HEK293 (cell line): Measurements from ENCODE around the gene GABRD.

ENCODE experiments used
- CTCF ChIA-PET: fragments of 350-600 bp; formaldehyde crosslinking; extraction: SDS; loops from one replicate; lab custom pipeline; 2021; ENCODE audit warnings: antibody characterized with exemption; lab: Yijun Ruan, JAX
- POLR2A ChIA-PET: fragments of 300-600 bp; formaldehyde crosslinking; extraction: SDS; loops from one replicate; lab custom pipeline; 2020; ENCODE audit warnings: antibody characterized with exemption, inconsistent platforms; lab: Yijun Ruan, JAX
- H3K27ac ChIP-seq: fragments of 200-500 bp; sonication (Bioruptor generic); 2 replicates; pipeline ENCODE4 v1.5.1; 2014; ENCODE audit warnings: low read depth, low read length, control low read depth, inconsistent platforms; ENCODE audit errors: extremely low read depth
- H3K36me3 ChIP-seq, 2 experiments: fragments of 200-500 bp in 1 of 2; sonication (Bioruptor generic) in 1 of 2; 1 replicate in 1 of 2; 2 replicates in 1 of 2; pipeline ENCODE4 v1.5.1; 2014 to 2017; ENCODE audit warnings: inconsistent platforms in 2 of 2, low read length in 2 of 2; ENCODE audit not compliant: control insufficient read depth in 2 of 2, insufficient read depth in 1 of 2
- H3K4me1 ChIP-seq: fragments of 200-500 bp; sonication (Bioruptor generic); 2 replicates; pipeline ENCODE4 v1.5.1; 2014; ENCODE audit warnings: mild to moderate bottlenecking, low read length, inconsistent platforms; ENCODE audit not compliant: control insufficient read depth, insufficient read depth
- H3K4me3 ChIP-seq: 2 replicates; pipeline ENCODE4 v1.5.1; 2011; ENCODE audit warnings: low read depth, mild to moderate bottlenecking, control low read depth, low read length, moderate library complexity
- H3K9me3 ChIP-seq: fragments of 200-500 bp; sonication (Bioruptor generic); 2 replicates; pipeline ENCODE4 v1.5.1; 2014; ENCODE audit warnings: low read depth, low read length, inconsistent platforms; ENCODE audit not compliant: control insufficient read depth, insufficient read depth
- KLF10 ChIP-seq: fragments of 450-650 bp; IDR thresholded peaks from 2 replicates; pipeline ENCODE4 v1.5.1; 2018; ENCODE audit warnings: missing biosample characterization, mild to moderate bottlenecking, missing genetic modification characterization
- KLF7 ChIP-seq: fragments of 450-650 bp; formaldehyde crosslinking; IDR thresholded peaks from 2 replicates; pipeline ENCODE4 v1.5.1; 2016; ENCODE audit warnings: missing biosample characterization, missing genetic modification characterization, borderline replicate concordance
- OSR2 ChIP-seq: fragments of 450-650 bp; formaldehyde crosslinking; IDR thresholded peaks from 2 replicates; pipeline ENCODE4 v1.5.1; 2016; ENCODE audit warnings: missing biosample characterization, missing genetic modification characterization
- SETDB1 ChIP-seq: IDR thresholded peaks from one replicate; pipeline ENCODE4 v1.6.1; 2017; ENCODE audit warnings: mild to moderate bottlenecking, low read length, moderate library complexity, mixed read lengths; ENCODE audit not compliant: insufficient read length
- SP3 ChIP-seq: fragments of 450-650 bp; formaldehyde crosslinking; IDR thresholded peaks from 2 replicates; pipeline ENCODE4 v1.5.1; 2016; ENCODE audit warnings: missing biosample characterization, missing genetic modification characterization
- TCF7L2 ChIP-seq: IDR thresholded peaks from 2 replicates; pipeline ENCODE4 v1.6.1; 2011; ENCODE audit warnings: low read depth, mild to moderate bottlenecking, inconsistent platforms, low read length, moderate library complexity, borderline replicate concordance
- WT1 ChIP-seq: fragments of 450-650 bp; formaldehyde crosslinking; IDR thresholded peaks from 2 replicates; pipeline ENCODE4 v1.5.1; 2016; ENCODE audit warnings: missing biosample characterization, missing genetic modification characterization
- YY1 ChIP-seq: fragments of 450-650 bp; formaldehyde crosslinking; IDR thresholded peaks from 2 replicates; pipeline ENCODE4 v1.5.1; 2018; ENCODE audit warnings: missing biosample characterization, missing genetic modification characterization
- ZNF121 ChIP-seq: fragments of 450-650 bp; formaldehyde crosslinking; IDR thresholded peaks from 2 replicates; pipeline ENCODE4 v1.5.1; 2016; ENCODE audit warnings: missing biosample characterization, missing genetic modification characterization
- ZNF132 ChIP-seq: fragments of 450-650 bp; formaldehyde crosslinking; IDR thresholded peaks from 2 replicates; pipeline ENCODE4 v1.5.1; 2017; ENCODE audit warnings: missing biosample characterization, missing genetic modification characterization, borderline replicate concordance
- ZNF174 ChIP-seq: fragments of 450-650 bp; formaldehyde crosslinking; IDR thresholded peaks from 2 replicates; pipeline ENCODE4 v1.5.0; 2017; ENCODE audit warnings: missing biosample characterization, mild to moderate bottlenecking, missing genetic modification characterization
- ZNF211 ChIP-seq: fragments of 450-650 bp; formaldehyde crosslinking; IDR thresholded peaks from 2 replicates; pipeline ENCODE4 v1.5.1; 2016; ENCODE audit warnings: low read depth, missing biosample characterization, missing genetic modification characterization
- ZNF23 ChIP-seq: fragments of 450-650 bp; formaldehyde crosslinking; IDR thresholded peaks from 2 replicates; pipeline ENCODE4 v1.5.1; 2016; ENCODE audit warnings: missing biosample characterization, missing genetic modification characterization, borderline replicate concordance
- ZNF433 ChIP-seq: fragments of 450-650 bp; formaldehyde crosslinking; IDR thresholded peaks from 2 replicates; pipeline ENCODE4 v1.5.1; 2016; ENCODE audit warnings: missing biosample characterization, missing genetic modification characterization, low read depth
- ZNF48 ChIP-seq: fragments of 450-650 bp; formaldehyde crosslinking; IDR thresholded peaks from 2 replicates; pipeline ENCODE4 v1.5.1; 2016; ENCODE audit warnings: missing biosample characterization, missing genetic modification characterization
- ZNF560 ChIP-seq: fragments of 450-650 bp; formaldehyde crosslinking; IDR thresholded peaks from 2 replicates; pipeline ENCODE4 v1.5.1; 2017; ENCODE audit warnings: missing biosample characterization, missing genetic modification characterization, borderline replicate concordance
- ZNF624 ChIP-seq: fragments of 450-650 bp; formaldehyde crosslinking; IDR thresholded peaks from 2 replicates; pipeline ENCODE4 v1.5.1; 2017; ENCODE audit warnings: missing biosample characterization, missing genetic modification characterization
- ZNF629 ChIP-seq: fragments of 450-650 bp; formaldehyde crosslinking; IDR thresholded peaks from 2 replicates; pipeline ENCODE4 v1.5.1; 2017; ENCODE audit warnings: missing biosample characterization, missing genetic modification characterization
- ZNF701 ChIP-seq: fragments of 450-650 bp; formaldehyde crosslinking; IDR thresholded peaks from 2 replicates; pipeline ENCODE4 v1.5.1; 2016; ENCODE audit warnings: missing biosample characterization, missing genetic modification characterization
- ZNF747 ChIP-seq: fragments of 450-650 bp; formaldehyde crosslinking; IDR thresholded peaks from 2 replicates; pipeline ENCODE4 v1.5.1; 2016; ENCODE audit warnings: missing biosample characterization, missing genetic modification characterization
- ZSCAN4 ChIP-seq: fragments of 450-650 bp; formaldehyde crosslinking; IDR thresholded peaks from 2 replicates; pipeline ENCODE4 v1.5.1; 2017; ENCODE audit warnings: missing biosample characterization, missing genetic modification characterization
- TF ChIP-seq, protein P1 (sequence below): fragments of 450-650 bp; formaldehyde crosslinking; IDR thresholded peaks from 2 replicates; pipeline ENCODE4 v1.5.1; 2016; ENCODE audit warnings: missing biosample characterization, missing genetic modification characterization
- TF ChIP-seq, protein P2 (sequence below): fragments of 450-650 bp; formaldehyde crosslinking; IDR thresholded peaks from 2 replicates; pipeline ENCODE4 v1.5.1; 2016; ENCODE audit warnings: missing biosample characterization, missing genetic modification characterization

GABRD gene

DNA sequence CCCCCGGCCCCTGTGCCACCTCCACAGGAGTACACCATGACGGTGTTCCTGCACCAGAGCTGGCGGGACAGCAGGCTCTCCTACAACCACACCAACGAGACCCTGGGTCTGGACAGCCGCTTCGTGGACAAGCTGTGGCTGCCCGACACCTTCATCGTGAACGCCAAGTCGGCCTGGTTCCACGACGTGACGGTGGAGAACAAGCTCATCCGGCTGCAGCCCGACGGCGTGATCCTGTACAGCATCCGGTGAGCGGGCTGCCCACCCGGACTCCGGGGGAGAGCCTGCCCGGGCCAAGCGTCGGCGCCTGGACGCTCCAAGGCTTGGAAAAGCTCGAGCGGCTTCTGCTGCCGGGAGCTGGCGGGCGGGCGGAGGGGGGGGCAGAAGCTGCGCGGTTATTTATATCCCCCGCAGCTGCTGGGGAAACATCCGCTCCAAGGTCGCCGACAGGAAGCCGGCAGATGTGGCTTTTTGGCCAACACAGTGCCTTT lies 6.4 kb downstream of the GABRD start:
- CTCF ChIA-PET: interaction anchor here (1.9 kb wide), 1 partner anchor 21 kb away, joined by 7 read pairs; no protein-coding TSS in a partner anchor
- no peak overlapping the region for H3K27ac ChIP-seq
- no peaks in the 10 kb centered on the region for H3K4me1 ChIP-seq
- no peak overlapping the region for H3K4me3 ChIP-seq
- POLR2A ChIA-PET: interaction anchor here (0.6 kb wide), 1 partner anchor 21 kb away, joined by 4 read pairs; no protein-coding TSS in a partner anchor
- no peaks in the 10 kb centered on the region for H3K9me3 ChIP-seq
- H3K36me3 ChIP-seq: no peaks in the 10 kb centered on the region
- TF ChIP-seq KLF10 (tag by site-specific recombination) (no peak), ZNF211 (tag by site-specific recombination) (no peak), ZNF747 (no peak), KLF7 (no peak), ZNF121 (no peak), ZNF560 (tag by site-specific recombination) (no peak)
- TF ChIP-seq, protein P1, sequence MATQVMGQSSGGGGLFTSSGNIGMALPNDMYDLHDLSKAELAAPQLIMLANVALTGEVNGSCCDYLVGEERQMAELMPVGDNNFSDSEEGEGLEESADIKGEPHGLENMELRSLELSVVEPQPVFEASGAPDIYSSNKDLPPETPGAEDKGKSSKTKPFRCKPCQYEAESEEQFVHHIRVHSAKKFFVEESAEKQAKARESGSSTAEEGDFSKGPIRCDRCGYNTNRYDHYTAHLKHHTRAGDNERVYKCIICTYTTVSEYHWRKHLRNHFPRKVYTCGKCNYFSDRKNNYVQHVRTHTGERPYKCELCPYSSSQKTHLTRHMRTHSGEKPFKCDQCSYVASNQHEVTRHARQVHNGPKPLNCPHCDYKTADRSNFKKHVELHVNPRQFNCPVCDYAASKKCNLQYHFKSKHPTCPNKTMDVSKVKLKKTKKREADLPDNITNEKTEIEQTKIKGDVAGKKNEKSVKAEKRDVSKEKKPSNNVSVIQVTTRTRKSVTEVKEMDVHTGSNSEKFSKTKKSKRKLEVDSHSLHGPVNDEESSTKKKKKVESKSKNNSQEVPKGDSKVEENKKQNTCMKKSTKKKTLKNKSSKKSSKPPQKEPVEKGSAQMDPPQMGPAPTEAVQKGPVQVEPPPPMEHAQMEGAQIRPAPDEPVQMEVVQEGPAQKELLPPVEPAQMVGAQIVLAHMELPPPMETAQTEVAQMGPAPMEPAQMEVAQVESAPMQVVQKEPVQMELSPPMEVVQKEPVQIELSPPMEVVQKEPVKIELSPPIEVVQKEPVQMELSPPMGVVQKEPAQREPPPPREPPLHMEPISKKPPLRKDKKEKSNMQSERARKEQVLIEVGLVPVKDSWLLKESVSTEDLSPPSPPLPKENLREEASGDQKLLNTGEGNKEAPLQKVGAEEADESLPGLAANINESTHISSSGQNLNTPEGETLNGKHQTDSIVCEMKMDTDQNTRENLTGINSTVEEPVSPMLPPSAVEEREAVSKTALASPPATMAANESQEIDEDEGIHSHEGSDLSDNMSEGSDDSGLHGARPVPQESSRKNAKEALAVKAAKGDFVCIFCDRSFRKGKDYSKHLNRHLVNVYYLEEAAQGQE (tag by site-specific recombination): no peak

- H3K4me1 ChIP-seq: no peaks in the 10 kb centered on the region
- H3K27ac ChIP-seq: no peak overlapping the region
- CTCF ChIA-PET: interaction anchor here (0.5 to 1.0 kb wide), 4 partner anchors 19 to 84 kb away, joined by 3 to 7 read pairs (median 4); no protein-coding TSS in a partner anchor
- no peaks in the 10 kb centered on the region for H3K9me3 ChIP-seq
- TF ChIP-seq ZNF48 (tag by site-specific recombination) (no peak), ZNF624 (tag by site-specific recombination) (no peak), ZSCAN4 (no peak), SETDB1 (no peak), ZNF433 (no peak), SP3 (no peak), ZNF629 (tag by site-specific recombination) (no peak), YY1 (no peak), ZNF701 (tag by site-specific recombination) (no peak), WT1 (tag by site-specific recombination) (no peak), OSR2 (tag by site-specific recombination) (no peak), ZNF174 (no peak), ZNF23 (tag by site-specific recombination) (no peak), TCF7L2 (no peak), ZNF132 (no peak)
- TF ChIP-seq, protein P2, sequence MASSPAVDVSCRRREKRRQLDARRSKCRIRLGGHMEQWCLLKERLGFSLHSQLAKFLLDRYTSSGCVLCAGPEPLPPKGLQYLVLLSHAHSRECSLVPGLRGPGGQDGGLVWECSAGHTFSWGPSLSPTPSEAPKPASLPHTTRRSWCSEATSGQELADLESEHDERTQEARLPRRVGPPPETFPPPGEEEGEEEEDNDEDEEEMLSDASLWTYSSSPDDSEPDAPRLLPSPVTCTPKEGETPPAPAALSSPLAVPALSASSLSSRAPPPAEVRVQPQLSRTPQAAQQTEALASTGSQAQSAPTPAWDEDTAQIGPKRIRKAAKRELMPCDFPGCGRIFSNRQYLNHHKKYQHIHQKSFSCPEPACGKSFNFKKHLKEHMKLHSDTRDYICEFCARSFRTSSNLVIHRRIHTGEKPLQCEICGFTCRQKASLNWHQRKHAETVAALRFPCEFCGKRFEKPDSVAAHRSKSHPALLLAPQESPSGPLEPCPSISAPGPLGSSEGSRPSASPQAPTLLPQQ (tag by site-specific recombination): no peak
- H3K4me3 ChIP-seq: no peak overlapping the region
- no peaks in the 10 kb centered on the region for H3K36me3 ChIP-seq
- POLR2A ChIA-PET: no interaction called here
These were observed 8.9 kb downstream of the GABRD start for GRCh38 chr1:2027961-2028583.
